ENCODE results near the gene FAM89B. TPM values are rescaled to one million over a fixed set of nuclear protein-coding genes. Genes with fewer than 3 reads are reported as not detected.

FAM89B gene
- total and polyA plus RNA-seq, 7 donors, result 34.0 to 96.7 (median 63.3) TPM

DNA sequence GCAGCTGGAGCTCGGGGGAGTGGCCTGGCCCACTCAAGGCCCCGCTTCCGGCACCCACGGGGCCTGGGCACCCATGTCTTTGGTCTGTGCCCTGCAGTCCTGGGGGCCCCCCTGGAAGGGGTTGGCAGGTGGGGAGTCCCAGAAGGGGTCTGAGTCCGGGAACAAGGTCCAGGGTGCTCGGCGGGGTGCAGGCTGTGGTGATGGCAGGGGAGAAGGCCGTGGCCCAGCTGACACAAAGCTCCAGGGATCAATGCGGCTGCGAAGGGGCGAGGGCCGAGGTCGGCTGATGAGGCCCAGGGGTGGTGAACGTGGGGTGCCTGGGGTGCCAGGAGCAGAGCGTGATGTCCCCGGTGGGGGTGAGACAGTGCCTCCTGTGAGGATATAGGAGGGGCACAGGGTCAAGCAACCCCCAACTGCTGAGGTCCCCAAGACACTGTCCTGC lies 25.9 kb downstream of the FAM89B start:
- DNase-seq, result no peak
- no peaks in the 10 kb centered on the region for H3K27me3 ChIP-seq
- TF ChIP-seq POLR2AphosphoS5 (IDR thresholded peaks at IDR 0.05) (no peak), CTCF (IDR thresholded peaks at IDR 0.05) (no peak), EP300 (IDR thresholded peaks at IDR 0.05) (no peak), POLR2A (IDR thresholded peaks at IDR 0.05) (no peak)
- peaks cover 22 to 54% (median 30%) of the 10 kb centered on the region in 4 donors for H3K36me3 ChIP-seq
- intact Hi-C loops (cut with DNase I), result no loop called here
- no peak overlapping the region for H3K27ac ChIP-seq
- H3K4me1 ChIP-seq, result peaks cover 0 to 19% (median 17%) of the 10 kb centered on the region in 4 donors
- WGBS, 2 donors, result 94 to 95% methylated on average over 16 of the region's 16 CpGs
- H3K4me3 ChIP-seq, result no peak overlapping the region
- H3K9me3 ChIP-seq, result no peaks in the 10 kb centered on the region

GRCh38 chr11:65599216-65599954 lies 27.0 kb downstream of the FAM89B start:
- Histone ChIP-seq H3K27me3 (no peaks in the 10 kb centered on the region), H3K27ac (no peak overlapping the region), H3K9me3 (no peaks in the 10 kb centered on the region), H3K4me3 (no peak overlapping the region), H3K36me3 (peaks cover 22 to 65% (median 33%) of the 10 kb centered on the region in 4 donors), H3K4me1 (peaks cover 0 to 10% (median 8%) of the 10 kb centered on the region in 4 donors)
- 93 to 95% methylated on average over 49 of the region's 49 CpGs for WGBS, 2 donors
- intact Hi-C loops (cut with DNase I), result no loop called here
- DNase-seq, result no peak
- TF ChIP-seq EP300 (IDR thresholded peaks at IDR 0.05) (no peak), POLR2AphosphoS5 (IDR thresholded peaks at IDR 0.05) (no peak), CTCF (IDR thresholded peaks at IDR 0.05) (no peak), POLR2A (IDR thresholded peaks at IDR 0.05) (no peak)

GRCh38 chr11:65599955-65600246 lies 27.6 kb downstream of the FAM89B start:
- Histone ChIP-seq H3K27ac (no peak overlapping the region), H3K4me3 (no peak overlapping the region), H3K36me3 (peaks cover 27 to 70% (median 38%) of the 10 kb centered on the region in 4 donors), H3K9me3 (no peaks in the 10 kb centered on the region), H3K4me1 (peaks cover 0 to 9% (median 8%) of the 10 kb centered on the region in 4 donors), H3K27me3 (no peaks in the 10 kb centered on the region)
- no peak for TF ChIP-seq EP300 (IDR thresholded peaks at IDR 0.05)
- no peak for TF ChIP-seq POLR2AphosphoS5 (IDR thresholded peaks at IDR 0.05)
- TF ChIP-seq CTCF (IDR thresholded peaks at IDR 0.05), result no peak
- no peak for TF ChIP-seq POLR2A (IDR thresholded peaks at IDR 0.05)
- intact Hi-C loops (cut with DNase I), result loop anchor here (10.0 kb wide), 1 partner anchor 235 kb away; no protein-coding TSS in a partner anchor
- DNase-seq, result no peak
- WGBS, 2 donors, result 97 to 99% methylated on average over 6 of the region's 6 CpGs

- peaks cover 17 to 67% (median 34%) of the 10 kb centered on the region in 4 donors for H3K36me3 ChIP-seq
- no peaks in the 10 kb centered on the region for H3K9me3 ChIP-seq
- intact Hi-C loops (cut with DNase I), result loop anchor here (10.0 kb wide), 1 partner anchor 239 kb away; no protein-coding TSS in a partner anchor
Measured at GRCh38 chr11:65604258-65604657, 31.9 kb downstream of the FAM89B start.

More at GRCh38 chr11:65604258-65604657, 31.9 kb downstream of the FAM89B start:
- Histone ChIP-seq H3K27ac (peak overlapping the region in 1 of 4 donors; percentile 24), H3K27me3 (no peaks in the 10 kb centered on the region), H3K4me1 (peaks cover 0 to 24% (median 17%) of the 10 kb centered on the region in 4 donors), H3K4me3 (no peak overlapping the region)
- WGBS, 2 donors, result 92 to 100% methylated on average over 1 of the region's 1 CpG
- DNase-seq, result no peak
- TF ChIP-seq POLR2AphosphoS5 (IDR thresholded peaks at IDR 0.05), result no peak
- TF ChIP-seq POLR2A (IDR thresholded peaks at IDR 0.05), result no peak
- TF ChIP-seq EP300 (IDR thresholded peaks at IDR 0.05), result no peak
- TF ChIP-seq CTCF (IDR thresholded peaks at IDR 0.05), result no peak

Measured in sigmoid colon (tissue), 7 donors.